ENCODE measurements around the gene OR52L1. TPM values are rescaled to one million over a fixed set of nuclear protein-coding genes. Genes with fewer than 3 reads are reported as not detected.

Gene OR52L1
- total RNA-seq, 1 experiment from 2014 or later: not detected

GRCh38 chr11:5992150-5992549 is 5.4 kb upstream of the OR52L1 start:
- H3K4me3 ChIP-seq (ENCODE audit: low read length): no peak overlapping the region
- intact Hi-C loops (cut with micrococcal nuclease): no loop called here
- no peaks in the 10 kb centered on the region for H3F3A ChIP-seq (ENCODE audit: low read length, unreplicated experiment)
- H2AFZ ChIP-seq (ENCODE audit: low read length): no peak overlapping the region
- H3K9ac ChIP-seq (ENCODE audit: low read length): no peak overlapping the region
- no peak for TF ChIP-seq CTCF (conservative IDR thresholded peaks at IDR 0.05; ENCODE audit: low read depth, low read length)
- no peak for TF ChIP-seq EZH2phosphoT487 (IDR thresholded peaks at IDR 0.05; ENCODE audit: borderline replicate concordance, low read length)
- TF ChIP-seq EZH2 (IDR thresholded peaks at IDR 0.05; ENCODE audit: low read length, unreplicated experiment): no peak
- no peaks in the 10 kb centered on the region for H3K9me3 ChIP-seq (ENCODE audit: low read length)
- no TSS peak for BruUV-seq (replicated peaks)
- no peak for ATAC-seq
- H3K9me2 ChIP-seq (replicated peaks; ENCODE audit: low read length): no peaks in the 10 kb centered on the region
- H3K4me1 ChIP-seq (ENCODE audit: insufficient read depth, low read length): no peaks in the 10 kb centered on the region
- no peak for DNase-seq
- no peaks in the 10 kb centered on the region for H4K20me1 ChIP-seq (ENCODE audit: low read length)
- CTCF ChIA-PET: no interaction called here
- no peak overlapping the region for H3K4me2 ChIP-seq (ENCODE audit: low read length)
- no peaks in the 10 kb centered on the region for H3K27me3 ChIP-seq (ENCODE audit: low read length)
- H3K79me2 ChIP-seq (ENCODE audit: low read length): no peaks in the 10 kb centered on the region
- POLR2A ChIA-PET (ENCODE audit: unreplicated experiment): no interaction called here
- no peak overlapping the region for H3K27ac ChIP-seq (ENCODE audit: low read length)
- H3K36me3 ChIP-seq (ENCODE audit: low read depth, low read length): no peaks in the 10 kb centered on the region

GRCh38 chr11:5989203-5989602 is 2.4 kb upstream of the OR52L1 start:
- CTCF ChIA-PET: no interaction called here
- no peak overlapping the region for H3K4me3 ChIP-seq (ENCODE audit: low read length)
- H3K79me2 ChIP-seq (ENCODE audit: low read length): no peaks in the 10 kb centered on the region
- H3K9ac ChIP-seq (ENCODE audit: low read length): no peak overlapping the region
- H3F3A ChIP-seq (ENCODE audit: low read length, unreplicated experiment): no peaks in the 10 kb centered on the region
- no peak overlapping the region for H3K27ac ChIP-seq (ENCODE audit: low read length)
- H3K9me3 ChIP-seq (ENCODE audit: low read length): no peaks in the 10 kb centered on the region
- no peaks in the 10 kb centered on the region for H3K36me3 ChIP-seq (ENCODE audit: low read depth, low read length)
- no peak for TF ChIP-seq EZH2phosphoT487 (IDR thresholded peaks at IDR 0.05; ENCODE audit: borderline replicate concordance, low read length)
- no peak for TF ChIP-seq EZH2 (IDR thresholded peaks at IDR 0.05; ENCODE audit: low read length, unreplicated experiment)
- no peaks in the 10 kb centered on the region for H3K4me1 ChIP-seq (ENCODE audit: insufficient read depth, low read length)
- POLR2A ChIA-PET (ENCODE audit: unreplicated experiment): no interaction called here
- no peak overlapping the region for H2AFZ ChIP-seq (ENCODE audit: low read length)
- H4K20me1 ChIP-seq (ENCODE audit: low read length): no peaks in the 10 kb centered on the region
- no peak for ATAC-seq
- BruUV-seq (replicated peaks): no TSS peak
- 0 out of 2 replicates have a peak, but pooled peaks cover 3% of the 10 kb centered on the region for H3K27me3 ChIP-seq (ENCODE audit: low read length)
- intact Hi-C loops (cut with micrococcal nuclease): no loop called here
- no peak for DNase-seq
- no peaks in the 10 kb centered on the region for H3K9me2 ChIP-seq (replicated peaks; ENCODE audit: low read length)
- H3K4me2 ChIP-seq (ENCODE audit: low read length): no peak overlapping the region

GRCh38 chr11:5983443-5983842 is 3.3 kb downstream of the OR52L1 start:
- BruUV-seq (replicated peaks): no TSS peak
- CTCF ChIA-PET: no interaction called here

More at GRCh38 chr11:5983443-5983842, 3.3 kb downstream of the OR52L1 start:
- TF ChIP-seq CTCF (conservative IDR thresholded peaks at IDR 0.05; ENCODE audit: low read depth, low read length): no peak; the same call in 1 of the 2 replicates
- no peak for TF ChIP-seq EZH2phosphoT487 (IDR thresholded peaks at IDR 0.05; ENCODE audit: borderline replicate concordance, low read length)
- no peak for TF ChIP-seq EZH2 (IDR thresholded peaks at IDR 0.05; ENCODE audit: low read length, unreplicated experiment)
- Histone ChIP-seq H3K9ac (ENCODE audit: low read length) (no peak overlapping the region), H3K4me3 (ENCODE audit: low read length) (no peak overlapping the region), H3K4me1 (ENCODE audit: insufficient read depth, low read length) (no peaks in the 10 kb centered on the region), H3K9me2 (replicated peaks; ENCODE audit: low read length) (no peaks in the 10 kb centered on the region), H3K27ac (ENCODE audit: low read length) (no peak overlapping the region), H3K79me2 (ENCODE audit: low read length) (no peaks in the 10 kb centered on the region), H3K36me3 (ENCODE audit: low read depth, low read length) (no peaks in the 10 kb centered on the region), H3K9me3 (ENCODE audit: low read length) (0 out of 2 replicates have a peak, but pooled peaks cover 4% of the 10 kb centered on the region), H3F3A (ENCODE audit: low read length, unreplicated experiment) (no peaks in the 10 kb centered on the region), H2AFZ (ENCODE audit: low read length) (no peak overlapping the region), H4K20me1 (ENCODE audit: low read length) (no peaks in the 10 kb centered on the region), H3K27me3 (ENCODE audit: low read length) (0 out of 2 replicates have a peak, but pooled peaks cover 3% of the 10 kb centered on the region), H3K4me2 (ENCODE audit: low read length) (no peak overlapping the region)
- DNase-seq (no peak), ATAC-seq (no peak)
- POLR2A ChIA-PET (ENCODE audit: unreplicated experiment): no interaction called here
- intact Hi-C loops (cut with micrococcal nuclease): no loop called here
